OCI-LY1 (cell line): ENCODE data around the gene TEX9.

ENCODE experiments used
- CTCF ChIP-seq: fragments of 200-600 bp; sonication (generic), shearing (Covaris generic); IDR thresholded peaks from 2 replicates; pipeline ENCODE4 v1.5.1; 2017; ENCODE audit warnings: mild to moderate bottlenecking, antibody characterized with exemption, low read length, moderate library complexity, mixed read lengths
- EZH2 ChIP-seq: fragments of 200-600 bp; sonication (generic), shearing (Covaris generic); IDR thresholded peaks from 2 replicates; pipeline ENCODE4 v1.8.0; 2017; ENCODE audit warnings: borderline replicate concordance, mixed run types, mild to moderate bottlenecking, antibody characterized with exemption, low read length, moderate library complexity, mixed read lengths

GRCh38 chr15:56356616-56357015, 8.6 kb upstream of the TEX9 start:
- TF ChIP-seq EZH2 (no peak), CTCF (no peak)
